Stimulated activated CD4-positive, alpha-beta T cell treated with anti-CD3 and anti-CD28 coated beads, Interleukin-12 subunit alpha, Interleukin-12 subunit beta, amount 100 ng/mL, for 48 hours (primary cell): Measurements from ENCODE around the gene EMX2.

Experiments
- DNase-seq, 3 donors: peaks; one replicate each; pipeline ENCODE4 v3.0.0-alpha.2; 2020; ENCODE audit warnings: low read depth in 2 of 3, low spot score in 1 of 3

EMX2 gene

DNA sequence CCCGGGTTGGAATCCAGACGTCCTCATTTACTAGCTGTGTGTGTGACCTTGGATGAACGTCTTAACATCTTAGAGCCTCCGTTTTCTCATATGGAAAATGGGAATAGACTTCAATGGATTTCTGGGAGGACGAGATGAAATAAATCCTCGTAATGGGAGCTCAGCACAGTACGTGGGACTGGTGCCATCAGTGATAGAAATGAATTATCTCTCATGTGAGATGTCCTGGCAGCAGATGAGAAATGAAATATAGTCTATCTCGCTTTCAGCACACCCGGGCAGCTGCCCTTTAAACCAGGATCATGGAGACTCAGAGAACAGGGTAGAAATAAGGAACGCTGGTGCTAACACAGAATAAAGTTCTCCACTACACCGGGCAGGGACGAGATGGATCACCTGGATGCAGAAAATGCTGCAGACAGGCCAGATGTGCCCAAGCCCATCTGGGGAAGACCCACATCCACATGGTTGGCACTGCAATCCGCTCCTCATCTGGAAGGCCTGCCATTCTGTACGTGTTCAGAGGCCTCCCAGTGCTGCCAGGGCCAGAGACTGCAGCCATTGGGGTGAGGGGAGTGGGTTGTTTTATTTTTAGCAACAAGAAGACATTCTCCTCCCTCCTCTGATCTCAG, 11.1 kb upstream of the EMX2 start:
- no peak for DNase-seq

DNA sequence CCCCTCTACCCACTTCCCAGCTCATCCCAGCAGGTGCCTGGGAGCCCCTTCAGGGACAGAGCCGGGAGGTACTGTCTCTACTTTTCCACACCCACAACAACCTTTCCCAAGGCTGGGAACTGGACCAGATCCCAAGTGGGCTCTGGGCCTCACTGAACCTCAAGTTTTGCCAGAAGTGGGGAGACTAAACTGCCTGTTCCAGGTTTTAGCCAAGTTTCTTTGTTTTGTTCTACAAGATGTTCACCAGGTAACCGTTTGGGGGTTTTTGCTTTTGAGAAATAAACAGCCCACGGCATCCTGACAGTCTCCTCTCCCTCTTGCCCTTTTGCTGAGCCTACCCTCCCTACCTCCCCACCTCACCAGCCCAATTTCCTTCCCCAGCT, 10.6 kb upstream of the EMX2 start:
- no peak for DNase-seq

DNA sequence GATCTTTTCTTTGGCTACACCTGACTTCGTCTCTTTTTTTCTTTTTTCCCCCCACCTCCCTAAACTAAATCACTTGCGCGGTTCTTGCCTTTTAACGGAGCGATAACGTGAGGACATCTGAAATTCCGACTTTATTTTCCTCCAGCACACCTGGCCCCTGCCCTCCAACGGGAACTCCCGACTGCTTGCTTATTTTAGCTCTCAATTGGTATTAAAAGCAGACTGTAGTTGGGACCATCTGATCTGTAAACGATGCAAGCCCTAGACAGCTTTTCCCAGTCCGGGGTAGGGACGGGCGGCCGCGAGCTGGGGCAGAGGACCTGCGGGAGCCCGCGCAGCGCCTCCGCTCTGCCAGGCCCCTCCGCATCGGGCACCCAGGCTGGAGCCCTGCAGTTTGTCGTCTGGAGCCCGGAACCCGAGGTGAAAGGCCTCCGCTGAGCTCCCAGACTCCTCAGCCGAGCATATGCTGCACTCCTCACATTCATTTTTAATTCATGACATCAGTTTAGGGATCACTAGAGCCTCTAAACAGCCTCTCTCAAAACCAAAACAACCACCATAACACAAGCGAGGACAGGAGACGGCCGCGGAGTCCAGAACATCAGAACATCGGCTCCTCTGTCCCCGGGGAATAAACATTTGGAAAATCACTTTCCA, 10.0 kb upstream of the EMX2 start:
- DNase-seq, result no peak

DNA sequence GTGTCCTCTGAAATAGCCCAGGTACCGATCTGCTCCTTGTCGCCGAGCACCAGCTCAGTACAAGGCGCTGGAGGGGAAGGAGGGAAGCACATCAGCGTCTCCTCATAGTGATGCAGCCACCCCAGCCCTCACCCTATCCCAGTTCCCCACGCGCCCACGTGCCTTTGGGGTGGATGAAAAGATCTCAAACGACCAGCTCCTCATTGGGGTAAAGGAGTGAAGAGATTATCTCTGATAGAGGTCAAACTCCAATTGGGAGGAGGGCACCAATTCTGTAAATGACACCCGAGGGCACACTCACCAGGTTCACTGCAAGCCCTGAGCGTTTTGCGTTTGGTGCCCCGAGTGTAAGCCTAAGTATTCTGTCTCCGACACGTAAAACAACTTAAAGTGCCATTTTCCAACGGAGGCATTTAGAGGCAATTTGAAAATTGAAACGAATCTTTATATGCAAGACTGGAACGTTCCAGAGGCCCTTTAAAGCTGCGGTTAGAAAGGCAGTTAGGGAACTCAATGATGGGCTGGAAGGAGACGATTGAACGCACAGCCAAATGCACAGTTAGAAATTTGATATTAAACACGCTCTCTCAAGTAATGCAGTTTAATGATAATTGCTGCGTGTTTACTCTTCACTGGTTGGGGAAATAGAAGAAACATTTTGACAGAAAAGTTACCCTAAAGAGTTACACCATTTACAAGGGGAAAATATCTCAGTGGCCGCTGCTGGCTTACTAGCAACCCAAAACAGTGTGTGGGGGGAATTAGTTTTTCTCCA, 8.9 kb upstream of the EMX2 start:
- DNase-seq, result no peak

- no peak for DNase-seq
Observed at GRCh38 chr10:117534321-117535297, 7.9 kb upstream of the EMX2 start.

GRCh38 chr10:117535298-117536071, 7.1 kb upstream of the EMX2 start:
- DNase-seq, result no peak

DNA sequence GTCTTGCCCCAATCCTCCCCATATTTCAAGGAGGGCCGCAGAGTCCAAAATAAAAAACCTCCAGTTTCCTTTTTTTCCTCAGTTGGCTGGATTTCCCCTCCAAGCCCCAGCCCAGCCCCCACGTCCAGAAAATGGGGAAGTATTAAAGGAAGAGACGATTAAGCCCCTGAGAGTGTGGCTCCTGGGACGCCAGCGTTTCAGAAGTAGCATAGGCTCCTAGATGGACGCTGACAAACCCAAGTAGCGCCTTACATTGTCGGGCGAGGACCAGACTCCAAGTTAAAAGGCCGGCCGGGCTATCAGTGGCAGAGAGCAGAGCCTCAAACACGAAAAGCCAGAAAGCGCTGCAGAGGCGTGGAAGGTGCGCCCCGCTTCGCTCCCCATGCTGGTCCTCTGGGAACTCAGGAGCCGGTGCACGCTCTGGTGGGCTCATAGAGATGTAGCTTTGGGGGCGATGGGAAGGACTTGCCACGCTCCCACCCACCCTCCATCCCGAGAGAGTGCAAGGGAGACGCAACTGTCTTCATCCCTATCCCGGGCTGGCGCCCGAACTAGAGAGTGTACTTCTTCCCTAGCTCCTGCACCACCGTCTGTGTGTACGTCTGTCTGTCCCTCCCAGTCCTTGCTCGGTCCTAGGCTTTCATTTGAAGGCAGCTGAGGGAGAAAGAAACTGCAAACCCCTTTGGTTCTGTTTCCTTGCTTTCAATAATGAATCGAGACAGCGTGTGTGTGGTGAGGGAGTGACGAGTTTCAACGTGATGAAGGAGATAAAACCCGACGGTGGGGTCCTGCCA, 6.3 kb upstream of the EMX2 start:
- DNase-seq, result no peak

- no peak for DNase-seq
Observed at GRCh38 chr10:117536866-117537435, 5.6 kb upstream of the EMX2 start.

- no peak for DNase-seq
Observed at GRCh38 chr10:117537436-117537903, 5.1 kb upstream of the EMX2 start.

DNA sequence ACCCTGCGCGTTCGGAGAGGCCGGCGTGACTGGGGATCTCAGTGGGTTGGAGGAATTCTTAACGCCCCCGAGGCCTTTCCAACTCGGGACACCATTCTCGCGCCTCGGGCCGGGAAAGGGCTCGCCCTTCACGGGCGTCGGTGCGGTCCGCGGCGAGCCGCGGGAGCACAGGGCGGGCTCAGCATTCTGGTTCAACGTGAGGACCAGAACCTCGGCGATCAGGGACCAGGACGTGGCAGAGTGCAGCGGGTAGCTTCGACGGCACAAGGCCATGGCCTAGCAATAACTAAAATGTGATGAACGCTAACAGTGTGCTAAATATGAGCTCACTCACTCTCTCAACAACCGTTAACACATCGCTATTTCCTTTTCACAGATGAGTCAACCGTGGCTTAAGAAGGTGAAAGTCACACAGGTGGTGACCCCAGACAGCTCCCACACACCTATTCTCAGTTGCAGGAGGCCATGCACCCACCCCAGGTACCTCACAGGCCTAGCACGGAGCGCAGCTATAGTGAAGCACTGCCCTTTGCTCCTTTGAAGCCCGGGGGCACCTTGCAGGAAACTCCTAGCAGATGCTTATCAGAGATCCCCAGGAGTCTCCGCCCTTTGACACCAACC, 4.5 kb upstream of the EMX2 start:
- DNase-seq, result no peak

GRCh38 chr10:117539361-117539773, 3.2 kb upstream of the EMX2 start:
- DNase-seq, result no peak

DNA sequence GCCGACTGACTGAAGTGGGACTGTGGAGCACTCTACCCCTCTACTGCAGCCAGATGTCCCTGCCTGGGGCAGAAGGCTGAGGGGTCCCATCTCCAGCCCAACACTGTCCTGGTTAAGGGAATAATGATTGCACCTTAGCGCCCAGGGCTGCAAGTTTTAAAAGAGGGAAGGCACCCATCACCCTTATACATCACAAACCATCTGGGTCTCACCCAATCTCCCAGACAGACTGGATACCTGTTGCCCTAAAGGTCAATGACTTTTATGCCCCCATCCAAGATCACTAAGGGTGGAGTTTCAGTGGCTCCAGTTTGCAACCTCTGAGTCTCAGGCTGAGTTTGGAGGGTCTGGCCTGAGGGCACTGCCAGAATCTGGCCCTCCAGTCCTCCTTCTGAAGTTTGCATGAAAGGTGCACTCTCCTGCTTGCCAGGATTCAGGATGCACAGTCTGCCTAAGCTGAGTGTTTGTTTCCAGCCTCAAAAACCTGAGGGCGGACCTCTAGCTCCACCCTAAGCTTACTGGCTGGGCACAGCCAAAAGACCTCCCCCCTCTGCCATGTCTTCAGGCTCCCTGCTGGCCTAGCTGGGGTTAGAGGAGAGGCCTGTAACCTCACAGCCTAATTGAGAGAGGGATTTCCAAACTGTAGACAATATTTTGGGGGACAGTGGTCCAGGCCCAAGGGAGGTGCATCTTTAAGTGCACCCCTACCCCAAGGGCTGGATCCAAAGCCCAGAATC, 2.5 kb upstream of the EMX2 start:
- no peak for DNase-seq

- DNase-seq, result no peak
Observed at GRCh38 chr10:117540640-117541404, 1.7 kb upstream of the EMX2 start.

DNA sequence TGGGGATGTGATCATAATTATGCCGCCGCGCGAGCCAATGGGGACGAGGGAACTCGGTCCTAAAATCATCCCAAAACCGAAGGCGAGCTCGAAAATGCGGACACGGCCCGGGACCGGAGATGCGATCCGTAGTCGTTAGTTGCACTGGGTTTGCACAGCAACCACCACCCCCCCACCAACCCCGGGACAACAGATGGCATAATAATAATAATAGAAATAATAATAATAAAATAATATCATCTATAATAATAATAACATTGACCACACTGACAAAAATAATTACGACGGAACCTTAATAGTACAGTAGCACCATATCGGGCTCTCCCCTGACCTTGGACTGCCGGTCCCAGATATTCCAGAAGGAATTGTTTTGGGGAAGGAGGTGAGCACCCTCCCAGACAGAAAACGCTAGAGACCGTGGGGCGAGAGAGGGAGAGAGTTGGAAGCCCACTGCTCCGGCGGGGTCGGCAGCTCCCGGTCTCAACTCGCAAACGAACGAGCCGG, 1.1 kb upstream of the EMX2 start:
- no peak for DNase-seq

- DNase-seq, result no peak
Observed at GRCh38 chr10:117541909-117542705, 439 bp upstream of the EMX2 start.
